ENCODE results near the gene TAGLN.
"Not testable (repeated sequence)": the region's sequence is repeated elsewhere in the genome, so short reads cannot be mapped to it uniquely, and the experiment has no call there.

TAGLN gene

DNA sequence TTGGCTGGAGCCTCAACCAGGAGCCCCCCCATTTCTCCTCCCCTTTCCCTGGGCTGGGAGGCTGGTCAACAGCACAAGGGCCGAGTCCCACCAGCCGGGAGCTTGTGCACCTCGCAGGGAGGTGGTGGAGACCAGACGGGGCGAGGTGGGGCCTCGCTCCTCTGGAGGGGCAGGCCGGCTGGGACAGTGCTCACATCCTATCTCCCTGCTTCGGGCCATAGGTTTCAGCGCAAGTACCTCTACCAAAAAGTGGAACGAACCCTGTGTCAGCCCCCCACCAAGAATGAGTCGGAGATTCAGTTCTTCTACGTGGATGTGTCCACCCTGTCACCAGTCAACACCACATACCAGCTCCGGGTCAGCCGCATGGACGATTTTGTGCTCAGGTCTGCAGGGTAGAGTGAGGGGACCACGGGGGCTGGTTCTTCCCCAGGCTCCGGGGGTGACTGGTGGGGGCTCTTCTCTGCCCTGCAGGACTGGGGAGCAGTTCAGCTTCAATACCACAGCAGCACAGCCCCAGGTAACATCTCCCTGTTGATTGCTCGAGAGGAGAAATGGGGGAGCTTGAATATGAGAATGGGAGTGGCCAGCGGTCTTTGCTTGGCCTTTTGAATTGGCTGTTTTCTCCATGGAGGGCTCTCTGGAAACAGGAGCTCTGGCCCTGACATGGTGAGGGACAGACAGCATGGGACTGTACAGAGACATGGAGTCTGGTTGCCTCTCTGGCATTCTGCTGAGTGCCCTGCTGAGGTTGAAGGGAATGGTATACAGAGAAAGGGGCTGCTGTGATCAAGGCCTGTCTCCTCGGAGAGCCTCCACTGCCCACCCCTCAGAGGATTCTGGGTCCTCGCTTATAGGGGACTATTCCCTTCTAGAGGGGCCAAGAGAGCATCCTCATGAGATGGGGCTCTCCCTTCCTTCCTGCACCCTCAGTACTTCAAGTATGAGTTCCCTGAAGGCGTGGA is 17.3 kb upstream of the TAGLN start:
- no peak for DNase-seq

GRCh38 chr11:117182551-117182935 is 16.6 kb upstream of the TAGLN start:
- no peak for DNase-seq

- not testable (repeated sequence) for DNase-seq
Measured at GRCh38 chr11:117183178-117183577, 16.0 kb upstream of the TAGLN start.

GRCh38 chr11:117183724-117184349 is 15.3 kb upstream of the TAGLN start:
- no peak for DNase-seq

DNA sequence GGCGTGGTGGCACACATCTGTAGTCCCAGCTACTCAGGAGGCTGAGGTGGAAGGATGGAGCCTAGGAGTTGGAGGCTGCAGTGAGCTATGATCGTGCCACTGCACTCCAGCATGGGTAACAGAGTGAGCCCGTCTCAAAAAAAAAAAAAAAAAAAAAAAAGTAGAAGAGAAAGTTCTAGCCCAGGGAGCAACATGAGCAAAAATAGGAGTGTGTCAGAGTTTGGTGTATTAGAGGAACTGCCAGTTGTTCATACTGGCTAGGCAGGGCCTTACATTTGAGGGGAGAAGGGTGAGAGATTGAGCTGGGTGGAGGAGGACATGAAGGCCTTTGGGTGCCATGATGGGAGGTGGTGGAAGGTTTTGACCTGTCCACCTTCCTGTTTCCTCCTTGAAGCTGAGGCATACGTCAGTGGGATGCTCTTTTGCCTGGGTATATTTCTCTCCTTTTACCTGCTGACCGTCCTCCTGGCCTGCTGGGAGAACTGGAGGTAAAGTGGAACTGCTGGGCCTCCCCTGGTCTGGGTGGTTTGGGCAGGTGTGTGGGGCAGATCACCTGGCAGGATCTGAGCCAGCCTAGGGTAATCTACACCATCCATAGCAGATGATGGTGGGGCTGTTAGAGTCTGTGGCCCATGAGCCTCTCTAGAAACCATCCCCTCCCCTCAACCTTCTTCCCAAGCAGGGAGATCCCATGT is 13.3 kb upstream of the TAGLN start:
- no peak for DNase-seq

- DNase-seq = no peak
Measured at GRCh38 chr11:117186431-117186761, 12.8 kb upstream of the TAGLN start.

DNA sequence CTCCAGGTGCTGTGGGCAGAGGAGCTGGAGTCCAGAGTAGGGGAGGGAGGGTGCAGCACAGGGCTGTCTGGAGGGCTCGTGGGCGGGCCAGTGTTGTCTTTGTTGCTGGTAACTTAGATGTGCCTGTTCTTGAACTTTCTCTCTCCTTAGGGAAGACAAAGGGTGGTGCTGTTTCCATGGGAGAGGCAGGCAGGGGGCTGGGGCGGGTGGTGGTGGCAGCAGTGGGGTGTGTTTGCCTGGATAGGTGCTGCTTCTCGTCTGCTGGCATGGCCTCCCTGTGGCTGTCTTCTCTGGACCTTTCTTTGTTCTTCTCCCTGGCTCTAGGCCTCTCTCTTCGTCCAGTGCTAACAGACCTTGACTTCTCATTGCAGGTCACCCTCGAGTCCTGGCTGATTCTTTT is 12.2 kb upstream of the TAGLN start:
- no peak for DNase-seq

DNA sequence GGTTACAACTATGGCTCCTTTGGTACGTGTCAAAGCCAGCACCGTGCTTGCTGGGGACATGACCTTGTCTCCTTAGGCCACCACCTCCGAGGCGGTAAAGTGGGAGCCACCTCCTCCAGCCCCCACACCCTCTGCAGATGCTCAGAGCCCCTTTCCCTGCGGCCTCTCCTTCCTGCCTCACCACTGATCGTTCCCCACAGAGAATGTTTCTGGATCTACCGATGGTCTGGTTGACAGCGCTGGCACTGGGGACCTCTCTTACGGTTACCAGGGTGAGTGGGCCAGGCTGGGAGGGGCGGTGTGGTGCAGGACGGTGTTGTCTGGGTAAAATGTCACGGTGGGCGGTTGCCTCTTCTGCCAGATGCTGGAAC is 11.8 kb upstream of the TAGLN start:
- DNase-seq = no peak

- DNase-seq = no peak
Measured at GRCh38 chr11:117187799-117188481, 11.2 kb upstream of the TAGLN start.

DNA sequence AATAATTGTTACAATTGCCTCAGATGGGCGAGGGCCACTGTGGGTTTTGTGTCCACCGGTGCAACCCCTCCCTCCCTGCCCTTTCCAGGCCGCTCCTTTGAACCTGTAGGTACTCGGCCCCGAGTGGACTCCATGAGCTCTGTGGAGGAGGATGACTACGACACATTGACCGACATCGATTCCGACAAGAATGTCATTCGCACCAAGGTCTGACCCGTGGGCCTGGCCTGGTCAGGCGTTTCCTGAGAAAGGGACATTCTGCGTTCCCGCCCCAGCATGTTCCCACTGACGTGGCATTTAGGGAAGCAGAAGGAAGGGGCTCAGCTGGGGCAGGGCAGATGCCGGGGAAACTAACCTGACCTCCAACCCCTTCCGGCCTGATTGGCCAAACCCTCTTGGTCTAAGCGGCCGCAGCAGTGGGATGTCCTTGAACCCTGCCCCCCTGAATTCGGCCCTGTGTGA is 10.5 kb upstream of the TAGLN start:
- DNase-seq = no peak

DNA sequence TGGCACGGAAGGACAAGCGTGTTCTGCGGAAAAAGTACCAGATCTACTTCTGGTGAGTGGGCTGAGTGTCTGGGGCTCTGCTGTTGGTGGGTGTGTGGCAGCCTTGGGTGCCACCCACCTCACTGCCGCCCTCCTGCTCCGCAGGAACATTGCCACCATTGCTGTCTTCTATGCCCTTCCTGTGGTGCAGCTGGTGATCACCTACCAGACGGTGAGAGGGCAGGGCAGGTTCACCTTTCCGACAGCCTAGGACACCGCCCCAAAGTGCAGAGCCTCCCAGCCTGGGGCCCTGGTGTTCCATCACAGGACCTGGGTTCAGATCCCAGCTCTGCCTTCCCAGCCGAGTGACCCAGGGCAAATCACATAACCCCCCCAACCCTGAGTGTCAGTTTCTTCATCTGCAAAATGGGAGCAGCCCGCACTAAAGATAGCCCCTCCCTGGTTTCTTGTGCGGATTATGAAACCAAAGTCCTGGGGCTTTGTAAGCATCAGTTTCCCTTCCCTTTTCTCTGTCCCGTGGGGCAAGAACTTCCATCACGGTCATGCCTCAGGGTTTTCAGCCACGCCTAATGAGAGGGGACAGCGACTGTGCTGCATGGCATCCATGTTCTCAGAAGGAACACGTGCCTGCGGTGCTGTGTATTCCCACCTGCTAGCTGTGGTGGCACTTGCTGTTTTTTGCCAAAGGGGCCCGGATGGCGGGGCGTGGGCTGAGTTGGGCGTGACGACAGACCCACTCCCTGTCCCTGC is 9.8 kb upstream of the TAGLN start:
- no peak for DNase-seq

DNA sequence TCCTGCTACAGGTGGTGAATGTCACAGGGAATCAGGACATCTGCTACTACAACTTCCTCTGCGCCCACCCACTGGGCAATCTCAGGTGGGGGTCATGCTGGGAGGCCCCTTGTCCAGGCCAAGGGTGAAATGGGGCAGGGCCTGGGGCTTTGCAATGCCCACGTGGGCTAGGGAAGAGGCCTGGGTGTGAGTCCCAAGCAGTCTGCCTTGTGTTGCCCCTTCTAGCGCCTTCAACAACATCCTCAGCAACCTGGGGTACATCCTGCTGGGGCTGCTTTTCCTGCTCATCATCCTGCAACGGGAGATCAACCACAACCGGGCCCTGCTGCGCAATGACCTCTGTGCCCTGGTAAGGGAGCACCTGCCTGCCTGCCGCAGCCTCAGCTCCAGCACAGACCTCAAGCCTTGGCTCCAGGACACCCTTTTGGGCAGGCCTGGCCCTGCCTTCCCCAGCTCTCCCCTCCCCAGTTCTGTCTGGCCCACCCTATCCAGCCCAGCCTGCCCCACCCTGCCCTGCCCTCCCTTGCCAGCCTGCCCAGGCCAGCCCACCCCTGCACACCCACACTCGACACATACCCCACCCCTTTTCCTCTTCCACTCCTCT is 9.1 kb upstream of the TAGLN start:
- DNase-seq = no peak

GRCh38 chr11:117191680-117192400 is 7.3 kb upstream of the TAGLN start:
- no peak for DNase-seq

- no peak for DNase-seq
Measured at GRCh38 chr11:117192401-117192875, 6.7 kb upstream of the TAGLN start.

DNA sequence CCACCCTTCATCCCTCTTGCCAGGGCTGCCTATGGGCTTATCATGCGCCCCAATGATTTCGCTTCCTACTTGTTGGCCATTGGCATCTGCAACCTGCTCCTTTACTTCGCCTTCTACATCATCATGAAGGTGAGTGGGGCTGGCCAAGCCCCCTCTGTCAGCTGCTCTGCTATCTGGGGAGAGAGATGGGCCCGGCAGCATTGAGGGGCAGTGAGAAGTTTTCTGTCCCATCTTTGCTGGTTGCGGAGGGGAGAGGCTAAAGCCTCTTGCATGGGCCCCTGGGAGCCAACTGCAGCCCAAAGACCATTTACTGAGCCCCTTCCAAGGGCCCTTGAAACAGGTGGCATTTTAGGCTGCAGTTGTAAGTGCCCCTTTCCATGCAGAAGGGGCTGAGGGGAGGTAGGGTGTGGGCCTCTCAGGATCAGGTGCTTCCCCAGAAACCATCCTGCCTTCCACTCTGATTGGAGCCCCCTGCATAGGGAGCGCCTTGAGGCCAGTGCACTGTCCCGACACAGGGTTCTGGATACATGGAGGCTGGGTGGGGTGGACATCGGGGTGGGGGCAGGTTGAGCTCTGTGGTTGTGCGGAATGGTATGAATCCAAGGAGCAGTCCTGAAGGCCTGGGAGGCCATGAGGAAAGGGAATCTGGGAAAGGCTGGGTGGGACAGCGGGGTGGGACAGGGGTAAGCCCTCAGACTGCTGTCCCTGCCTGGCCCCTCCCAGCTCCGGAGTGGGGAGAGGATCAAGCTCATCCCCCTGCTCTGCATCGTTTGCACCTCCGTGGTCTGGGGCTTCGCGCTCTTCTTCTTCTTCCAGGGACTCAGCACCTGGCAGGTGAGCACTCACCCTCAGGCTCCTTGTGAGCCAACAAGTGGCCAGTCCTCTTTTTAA is 5.8 kb upstream of the TAGLN start:
- DNase-seq = no peak

- DNase-seq = no peak
Measured at GRCh38 chr11:117194267-117194666, 4.9 kb upstream of the TAGLN start.

- no peak for DNase-seq
Measured at GRCh38 chr11:117195258-117195657, 3.9 kb upstream of the TAGLN start.

- no peak for DNase-seq
Measured at GRCh38 chr11:117195761-117196160, 3.4 kb upstream of the TAGLN start.

- no peak for DNase-seq
Measured at GRCh38 chr11:117197006-117197405, 2.2 kb upstream of the TAGLN start.
